ENCODE results near the gene AP3B2.

DNA sequence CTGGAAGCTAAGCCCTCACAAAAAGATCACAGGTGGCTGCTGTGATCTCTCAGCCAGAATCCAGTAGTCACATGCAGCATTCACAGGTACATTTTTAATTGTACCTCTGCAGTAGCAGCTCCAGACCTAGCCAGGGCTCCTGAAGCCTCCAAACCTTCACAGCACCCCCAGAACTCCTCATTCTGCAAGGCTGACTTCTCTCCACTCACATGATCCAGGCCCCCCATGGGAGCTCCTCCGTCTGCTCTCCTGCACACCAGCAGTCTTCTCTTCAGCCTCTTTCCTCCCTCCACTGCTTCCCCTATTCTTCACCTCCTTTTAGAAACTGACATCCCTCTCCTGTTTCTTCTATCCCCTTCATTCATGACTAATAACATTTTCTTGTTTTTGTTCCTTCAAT lies 49.3 kb downstream of the AP3B2 start:
- TF ChIP-seq, protein P1, sequence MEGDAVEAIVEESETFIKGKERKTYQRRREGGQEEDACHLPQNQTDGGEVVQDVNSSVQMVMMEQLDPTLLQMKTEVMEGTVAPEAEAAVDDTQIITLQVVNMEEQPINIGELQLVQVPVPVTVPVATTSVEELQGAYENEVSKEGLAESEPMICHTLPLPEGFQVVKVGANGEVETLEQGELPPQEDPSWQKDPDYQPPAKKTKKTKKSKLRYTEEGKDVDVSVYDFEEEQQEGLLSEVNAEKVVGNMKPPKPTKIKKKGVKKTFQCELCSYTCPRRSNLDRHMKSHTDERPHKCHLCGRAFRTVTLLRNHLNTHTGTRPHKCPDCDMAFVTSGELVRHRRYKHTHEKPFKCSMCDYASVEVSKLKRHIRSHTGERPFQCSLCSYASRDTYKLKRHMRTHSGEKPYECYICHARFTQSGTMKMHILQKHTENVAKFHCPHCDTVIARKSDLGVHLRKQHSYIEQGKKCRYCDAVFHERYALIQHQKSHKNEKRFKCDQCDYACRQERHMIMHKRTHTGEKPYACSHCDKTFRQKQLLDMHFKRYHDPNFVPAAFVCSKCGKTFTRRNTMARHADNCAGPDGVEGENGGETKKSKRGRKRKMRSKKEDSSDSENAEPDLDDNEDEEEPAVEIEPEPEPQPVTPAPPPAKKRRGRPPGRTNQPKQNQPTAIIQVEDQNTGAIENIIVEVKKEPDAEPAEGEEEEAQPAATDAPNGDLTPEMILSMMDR (conservative IDR thresholded peaks at IDR 0.05; ENCODE audit: low read depth, low read length), result no peak
- TF ChIP-seq POLR2A (IDR thresholded peaks at IDR 0.05; ENCODE audit: low read depth, low read length), result no peak
- no peak for TF ChIP-seq MXI1 (IDR thresholded peaks at IDR 0.05; ENCODE audit: borderline replicate concordance, low read depth, low read length)
- no peak for TF ChIP-seq SMC3 (IDR thresholded peaks at IDR 0.05; ENCODE audit: low read depth, low read length)
- no peak for TF ChIP-seq RFX5 (IDR thresholded peaks at IDR 0.05; ENCODE audit: low read depth, low read length)
- no peak for TF ChIP-seq RAD21 (IDR thresholded peaks at IDR 0.05; ENCODE audit: low read length)
- no peak for TF ChIP-seq CHD1 (IDR thresholded peaks at IDR 0.05; ENCODE audit: low read depth, low read length)

Measured in IMR-90 (cell line).